K562 (cell line): ENCODE measurements around the gene TREH. TPM values are rescaled to one million over a fixed set of nuclear protein-coding genes. Genes with fewer than 3 reads are reported as not detected.

ENCODE experiments used
- ATAC-seq: fragments of 200-7000 bp; cut with Tn5 transposase; 3 replicates; pipeline ENCODE4 v1.9.1; 2020; ENCODE audit warnings: moderate library complexity
- BruUV-seq: library from RNA; stranded (reverse); fragments of 400-500 nt; replicated peaks from 2 replicates; lab custom pipeline; 2021; lab: Mats Ljungman, UMichigan
- CTCF ChIA-PET: fragments of 300-600 bp; formaldehyde crosslinking; extraction: SDS; loops from one replicate; lab custom pipeline; 2021; ENCODE audit warnings: low intra/inter-chr PET ratio; lab: Yijun Ruan, JAX
- POLR2A ChIA-PET: fragments of 300-600, 350-650 bp; sonication (Branson Sonifier 250); formaldehyde crosslinking; extraction: SDS; loops from one replicate; lab custom pipeline; 2021; ENCODE audit warnings: antibody characterized with exemption, inconsistent platforms; lab: Yijun Ruan, JAX
- DNase-seq, 4 experiments: peaks; one replicate each; pipeline versions ENCODE4 v3.0.0 to v3.0.0-alpha.2; 2011 to 2018; ENCODE audit warnings: low spot score in 3 of 4, mixed read lengths in 3 of 4; ENCODE audit errors: extremely low read depth in 1 of 4
- FAIRE-seq: peaks from 2 replicates; lab custom pipeline; 2011; peaks lifted over from hg19 to GRCh38; lab: Jason Lieb, UNC
- H2AFZ ChIP-seq: 2 replicates; pipeline ENCODE4 v1.6.0; 2011; ENCODE audit warnings: low read depth, low read length, control low read depth, inconsistent platforms
- H3K27ac ChIP-seq: fragments of 200-600 bp; 3 replicates; pipeline ENCODE4 v1.8.0; 2011; ENCODE audit warnings: low read depth, mild to moderate bottlenecking, control low read depth, inconsistent platforms, low read length, moderate library complexity, mixed read lengths; ENCODE audit errors: extremely low read depth
- H3K27me3 ChIP-seq, 2 experiments: fragments of 300-600 bp in 1 of 2; 2 replicates in 1 of 2; 3 replicates in 1 of 2; pipeline versions ENCODE4 v1.6.0 to v1.8.0; 2011; ENCODE audit warnings: inconsistent platforms in 2 of 2, low read length in 2 of 2, mild to moderate bottlenecking in 1 of 2, mixed read lengths in 1 of 2, moderate library complexity in 1 of 2; ENCODE audit not compliant: control insufficient read depth in 2 of 2, insufficient read depth in 2 of 2
- H3K36me3 ChIP-seq: fragments of 300-600 bp; 3 replicates; pipeline ENCODE4 v1.8.0; 2011; ENCODE audit warnings: mild to moderate bottlenecking, low read length, inconsistent platforms; ENCODE audit not compliant: control insufficient read depth, insufficient read depth
- H3K4me1 ChIP-seq, 2 experiments: fragments of 200-600 bp in 1 of 2; replicated peaks in 1 of 2; 2 replicates in 1 of 2; 3 replicates in 1 of 2; pipeline versions ENCODE4 v1.5.1 to v1.8.0; 2011; ENCODE audit warnings: inconsistent platforms in 2 of 2, low read length in 2 of 2, mild to moderate bottlenecking in 1 of 2, mixed read lengths in 1 of 2, moderate library complexity in 1 of 2; ENCODE audit not compliant: control insufficient read depth in 2 of 2, insufficient read depth in 2 of 2
- H3K4me2 ChIP-seq: 2 replicates; pipeline ENCODE4 v1.6.1; 2011; ENCODE audit warnings: low read length, control low read depth, inconsistent platforms, mixed read lengths; ENCODE audit not compliant: insufficient read depth
- H3K4me3 ChIP-seq: fragments of 200-600 bp; sonication (generic), shearing (Covaris generic); 2 replicates; pipeline ENCODE4 v1.5.1; 2016; ENCODE audit warnings: control low read depth, inconsistent platforms
- H3K79me2 ChIP-seq: fragments of 200-600 bp; 3 replicates; pipeline ENCODE4 v1.8.0; 2011; ENCODE audit warnings: low read length, inconsistent platforms; ENCODE audit not compliant: control insufficient read depth, insufficient read depth
- H3K9ac ChIP-seq, 2 experiments: 2 replicates each; pipeline versions ENCODE4 v1.6.0 to v1.6.1; 2011; ENCODE audit warnings: low read depth in 2 of 2, low read length in 2 of 2, control low read depth in 1 of 2, inconsistent platforms in 1 of 2, mild to moderate bottlenecking in 1 of 2, mixed read lengths in 1 of 2; ENCODE audit not compliant: insufficient read depth in 1 of 2
- H3K9me1 ChIP-seq: one replicate; pipeline ENCODE4 v1.6.0; 2011; ENCODE audit warnings: inconsistent platforms, mild to moderate bottlenecking, low read length, moderate library complexity; ENCODE audit not compliant: control insufficient read depth, insufficient read depth
- H3K9me3 ChIP-seq: replicated peaks from 2 replicates; pipeline ENCODE4 v1.5.1; 2011; ENCODE audit warnings: low read depth, low read length, inconsistent platforms; ENCODE audit not compliant: control insufficient read depth, insufficient read depth
- H4K20me1 ChIP-seq: replicated peaks from 2 replicates; pipeline ENCODE4 v1.6.1; 2011; ENCODE audit warnings: low read length, inconsistent platforms, mixed read lengths; ENCODE audit not compliant: control insufficient read depth, insufficient read depth
- ATF6 ChIP-seq: sonication (generic); formaldehyde crosslinking; IDR thresholded peaks from 2 replicates; pipeline ENCODE4 v1.4.0; 2020; ENCODE audit warnings: mild to moderate bottlenecking, missing genetic modification reagents
- CEBPG ChIP-seq, 3 experiments: fragments of 200-800 bp in 1 of 3; sonication (Bioruptor generic) in 1 of 3; sonication (generic) in 1 of 3; formaldehyde crosslinking in 1 of 3; IDR thresholded peaks in 2 of 3; conservative IDR thresholded peaks in 1 of 3; 2 replicates each; pipeline versions ENCODE4 v1.6.1 to v1.8.0; 2016 to 2022; ENCODE audit warnings: missing compliant biosample characterization in 2 of 3, missing genetic modification characterization in 2 of 3, mild to moderate bottlenecking in 1 of 3, missing genetic modification reagents in 1 of 3
- CREB1 ChIP-seq, 2 experiments: sonication (generic) in 1 of 2; formaldehyde crosslinking in 1 of 2; IDR thresholded peaks; 2 replicates each; pipeline versions ENCODE4 v1.6.1 to v1.8.0; 2012 to 2022; ENCODE audit warnings: inconsistent platforms in 1 of 2, mild to moderate bottlenecking in 1 of 2, missing genetic modification reagents in 1 of 2, moderate library complexity in 1 of 2
- DEAF1 ChIP-seq: fragments of 450-650 bp; formaldehyde crosslinking; IDR thresholded peaks from 2 replicates; pipeline ENCODE4 v1.4.0; 2020; ENCODE audit warnings: mild to moderate bottlenecking, moderate library complexity
- DLX4 ChIP-seq: fragments of 250-450 bp; sonication (Bioruptor Pico); IDR thresholded peaks from 2 replicates; pipeline ENCODE4 v1.6.1; 2021; ENCODE audit warnings: mild to moderate bottlenecking
- HMGN3 ChIP-seq: IDR thresholded peaks from 2 replicates; pipeline ENCODE4 v1.6.1; 2011; ENCODE audit warnings: borderline replicate concordance, low read depth, mild to moderate bottlenecking, mixed read lengths, low read length; ENCODE audit not compliant: insufficient read length; ENCODE audit errors: extremely low read depth
- MAZ ChIP-seq, 2 experiments: fragments of 450-650 bp in 1 of 2; sonication (generic) in 1 of 2; formaldehyde crosslinking; IDR thresholded peaks in 1 of 2; conservative IDR thresholded peaks in 1 of 2; 2 replicates each; pipeline versions ENCODE4 v1.4.0 to v1.5.0; 2020; ENCODE audit warnings: mild to moderate bottlenecking in 1 of 2, missing genetic modification reagents in 1 of 2
- TAF1 ChIP-seq: IDR thresholded peaks from 2 replicates; pipeline ENCODE4 v1.6.1; 2011; ENCODE audit warnings: mild to moderate bottlenecking, low read length, moderate library complexity; ENCODE audit not compliant: insufficient read depth, control insufficient read depth, severe bottlenecking; ENCODE audit errors: extremely low read depth
- WGBS: fragments of 100-300 bp; shearing (Covaris generic); methylation state at CpG from one replicate; pipeline ENCODE4 v1.1.6; 2016; ENCODE audit warnings: low coverage, mixed read lengths; ENCODE audit not compliant: insufficient coverage; ENCODE audit errors: missing lambda C conversion rate; 5-methylcytosine and 5-hydroxymethylcytosine counted together
- in situ Hi-C: fragments of 300-500 bp; cut with MboI; formaldehyde crosslinking; loops from 4 replicates; pipeline ENCODE4 v1.15.0; 2018; ENCODE audit warnings: inconsistent platforms, mixed read lengths
- intact Hi-C: fragments of 100-400 bp; cut with micrococcal nuclease; formaldehyde crosslinking; loops from 2 replicates; pipeline ENCODE4 v1.14.2; 2022
- polyA plus RNA-seq, 8 experiments: library from polyadenylated mRNA; depleted of rRNA in 4 of 8; stranded (reverse) in 5 of 8; unstranded in 3 of 8; fragments of >200 nt; fragmentation: Nextera tagmentation in 2 of 8; fragmentation: Illumina TruSeq in 1 of 8; extraction: Ambion mirVana in 2 of 8; extraction: Trizol in 1 of 8; gene quantifications; 2 replicates each; pipeline versions ENCODE4 v1.2.1 to v1.2.3, GENCODE V29; 2011 to 2014; ENCODE audit warnings: inconsistent platforms in 1 of 8, missing spikeins in 1 of 8
- total RNA-seq, 7 experiments: library from RNA; depleted of rRNA in 6 of 7; stranded (reverse); fragments of >200 nt in 6 of 7; fragmentation: Illumina TruSeq in 2 of 7; extraction: Trizol in 2 of 7; gene quantifications; 2 replicates each; pipeline versions ENCODE4 v1.2.1 to v1.2.3, GENCODE V29; 2011 to 2021; ENCODE audit warnings: low replicate concordance in 1 of 7
- TF ChIP-seq, protein P1 (sequence below), 2 experiments: IDR thresholded peaks in 1 of 2; conservative IDR thresholded peaks in 1 of 2; 2 replicates each; pipeline ENCODE4 v1.6.1; 2016; ENCODE audit warnings: low read depth in 2 of 2, mild to moderate bottlenecking in 1 of 2, missing compliant biosample characterization in 1 of 2, missing genetic modification characterization in 1 of 2, moderate library complexity in 1 of 2
- TF ChIP-seq, protein P2 (sequence below), 2 experiments: fragments of 450-650 bp in 1 of 2; sonication (generic) in 1 of 2; formaldehyde crosslinking in 1 of 2; IDR thresholded peaks in 1 of 2; conservative IDR thresholded peaks in 1 of 2; 2 replicates each; pipeline versions ENCODE4 v1.6.1 to v1.8.1; 2016 to 2023; ENCODE audit warnings: mild to moderate bottlenecking in 2 of 2, moderate library complexity in 2 of 2, inconsistent platforms in 1 of 2, missing genetic modification reagents in 1 of 2

TREH gene
- total and polyA plus RNA-seq, 9 of the 15 experiments (the other 6 are each of a cell fraction or from before 2014, with no cell fraction given), result 0.09 to 0.20 (median 0.11) TPM; not detected in 6

DNA sequence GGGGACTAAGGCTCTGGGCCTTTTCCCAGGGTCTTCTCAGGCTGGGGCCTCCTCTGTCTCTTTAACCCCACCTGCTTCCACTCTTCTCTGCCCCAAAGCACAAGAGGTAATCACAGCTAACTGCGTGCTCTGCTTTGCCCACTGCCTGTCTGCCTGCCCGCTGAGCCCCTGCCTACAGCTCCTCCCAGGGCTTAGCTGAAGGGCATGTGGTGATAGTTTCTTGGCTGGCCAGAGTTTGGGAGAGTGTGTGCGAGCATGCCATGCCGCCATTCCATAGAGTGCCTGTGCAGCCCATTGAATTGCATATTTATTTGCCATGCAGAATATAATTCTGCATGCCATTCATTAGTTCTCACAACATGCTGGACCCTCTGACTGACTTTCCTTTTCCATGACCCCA, 39.6 kb downstream of the TREH start:
- Histone ChIP-seq H3K36me3 (peaks cover 63% of the 10 kb centered on the region), H3K27ac (no peak overlapping the region), H3K9me1 (peaks cover 6% of the 10 kb centered on the region), H3K4me2 (no peak overlapping the region), H3K4me3 (no peak overlapping the region), H3K27me3 (no peaks in the 10 kb centered on the region), H3K9me3 (no peaks in the 10 kb centered on the region), H3K9ac (no peak overlapping the region), H4K20me1 (no peaks in the 10 kb centered on the region), H2AFZ (no peak overlapping the region), H3K79me2 (no peaks in the 10 kb centered on the region), H3K4me1 (peaks cover 23 to 35% of the 10 kb centered on the region in 2 experiments; a peak in 4 of 5 replicates)
- FAIRE-seq (no peak), DNase-seq (no peak), ATAC-seq (no peak)
- no TSS peak for BruUV-seq
- intact Hi-C loops (no loop called here), in situ Hi-C loops (no loop called here)
- WGBS, result 72% methylated on average over 4 of the region's 4 CpGs
- CTCF ChIA-PET, result interaction anchor here (0.5 kb wide), 1 partner anchor 101 kb away, joined by 3 read pairs; no protein-coding TSS in a partner anchor
- POLR2A ChIA-PET, result interaction anchor here (0.7 to 1.1 kb wide), 4 partner anchors 11 to 92 kb away, joined by 3 to 4 read pairs (median 3); no protein-coding TSS in a partner anchor
- TF ChIP-seq TAF1 (no peak), HMGN3 (no peak), CREB1 (IDR thresholded peaks at IDR 0.05) (no peak), CREB1 (CRISPR knock-in tag; IDR thresholded peaks at IDR 0.05) (no peak), ATF6 (no peak), DEAF1 (CRISPR knock-in tag) (no peak), MAZ (CRISPR knock-in tag; conservative IDR thresholded peaks at IDR 0.05 in 1 of 2, IDR thresholded peaks at IDR 0.05 in 1 of 2) (no peak), CEBPG (CRISPR knock-in tag; IDR thresholded peaks at IDR 0.05) (no peak), CEBPG (tag; conservative IDR thresholded peaks at IDR 0.05 in 1 of 2, IDR thresholded peaks at IDR 0.05 in 1 of 2) (no peak), DLX4 (no peak)
- TF ChIP-seq, protein P1, sequence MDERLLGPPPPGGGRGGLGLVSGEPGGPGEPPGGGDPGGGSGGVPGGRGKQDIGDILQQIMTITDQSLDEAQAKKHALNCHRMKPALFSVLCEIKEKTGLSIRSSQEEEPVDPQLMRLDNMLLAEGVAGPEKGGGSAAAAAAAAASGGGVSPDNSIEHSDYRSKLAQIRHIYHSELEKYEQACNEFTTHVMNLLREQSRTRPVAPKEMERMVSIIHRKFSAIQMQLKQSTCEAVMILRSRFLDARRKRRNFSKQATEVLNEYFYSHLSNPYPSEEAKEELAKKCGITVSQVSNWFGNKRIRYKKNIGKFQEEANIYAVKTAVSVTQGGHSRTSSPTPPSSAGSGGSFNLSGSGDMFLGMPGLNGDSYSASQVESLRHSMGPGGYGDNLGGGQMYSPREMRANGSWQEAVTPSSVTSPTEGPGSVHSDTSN (CRISPR knock-in tag; IDR thresholded peaks at IDR 0.05; ENCODE audit: low read depth), result no peak
- TF ChIP-seq, protein P1 (tag; conservative IDR thresholded peaks at IDR 0.05; ENCODE audit: low read depth), result no peak
- TF ChIP-seq, protein P2, sequence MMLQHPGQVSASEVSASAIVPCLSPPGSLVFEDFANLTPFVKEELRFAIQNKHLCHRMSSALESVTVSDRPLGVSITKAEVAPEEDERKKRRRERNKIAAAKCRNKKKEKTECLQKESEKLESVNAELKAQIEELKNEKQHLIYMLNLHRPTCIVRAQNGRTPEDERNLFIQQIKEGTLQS (IDR thresholded peaks at IDR 0.05), result no peak
- TF ChIP-seq, protein P2 (CRISPR knock-in tag; conservative IDR thresholded peaks at IDR 0.05), result no peak
